Effector CD8-positive, alpha-beta T cell (primary cell): ENCODE measurements around the gene APP.
"Not testable (repeated sequence)": the region's sequence is repeated elsewhere in the genome, so short reads cannot be mapped to it uniquely, and the experiment has no call there.

Source experiments
- DNase-seq: peaks from one replicate; lab custom pipeline; 2025; lab: John Stamatoyannopoulos, UW

Gene APP

DNA sequence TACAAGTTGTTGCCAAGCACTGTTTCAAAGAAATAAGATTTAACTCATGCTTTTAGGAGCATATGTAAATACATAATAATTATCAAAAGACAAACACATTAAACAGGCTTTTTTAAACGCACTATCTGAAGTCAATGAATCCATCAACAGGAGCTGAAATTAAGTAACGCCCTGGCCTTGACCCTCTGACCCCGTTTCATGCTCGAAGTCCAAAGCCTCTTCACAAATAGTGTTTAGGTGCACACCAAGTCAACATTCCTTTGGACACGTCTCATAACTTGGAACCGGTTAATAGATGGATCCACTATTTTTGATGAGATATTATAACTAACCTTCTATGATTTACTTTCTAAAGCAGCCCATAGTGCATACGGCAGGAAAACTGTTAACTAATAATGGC lies 226.5 kb downstream of the APP start:
- DNase-seq = no peak

DNA sequence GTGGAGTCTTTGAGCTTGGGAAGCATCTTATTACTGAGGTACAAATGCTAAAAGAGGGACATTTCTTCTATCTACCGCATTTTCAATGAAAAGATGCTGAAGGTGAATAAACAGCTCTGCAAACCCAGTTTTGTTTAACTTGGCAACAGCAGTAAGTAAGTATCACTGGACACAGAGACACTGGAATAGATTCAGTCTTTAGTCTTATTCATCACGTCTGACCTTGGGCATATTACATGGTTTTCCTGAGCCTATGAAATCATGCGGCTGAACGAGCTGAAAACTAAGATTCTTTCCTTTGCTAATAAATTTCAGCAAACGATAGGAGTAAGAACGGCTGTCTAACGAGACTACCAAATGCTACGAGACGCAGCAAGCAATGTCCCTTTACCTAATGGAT lies 228.4 kb downstream of the APP start:
- no peak for DNase-seq

GRCh38 chr21:25939396-25939761 lies 231.2 kb downstream of the APP start:
- DNase-seq = no peak

DNA sequence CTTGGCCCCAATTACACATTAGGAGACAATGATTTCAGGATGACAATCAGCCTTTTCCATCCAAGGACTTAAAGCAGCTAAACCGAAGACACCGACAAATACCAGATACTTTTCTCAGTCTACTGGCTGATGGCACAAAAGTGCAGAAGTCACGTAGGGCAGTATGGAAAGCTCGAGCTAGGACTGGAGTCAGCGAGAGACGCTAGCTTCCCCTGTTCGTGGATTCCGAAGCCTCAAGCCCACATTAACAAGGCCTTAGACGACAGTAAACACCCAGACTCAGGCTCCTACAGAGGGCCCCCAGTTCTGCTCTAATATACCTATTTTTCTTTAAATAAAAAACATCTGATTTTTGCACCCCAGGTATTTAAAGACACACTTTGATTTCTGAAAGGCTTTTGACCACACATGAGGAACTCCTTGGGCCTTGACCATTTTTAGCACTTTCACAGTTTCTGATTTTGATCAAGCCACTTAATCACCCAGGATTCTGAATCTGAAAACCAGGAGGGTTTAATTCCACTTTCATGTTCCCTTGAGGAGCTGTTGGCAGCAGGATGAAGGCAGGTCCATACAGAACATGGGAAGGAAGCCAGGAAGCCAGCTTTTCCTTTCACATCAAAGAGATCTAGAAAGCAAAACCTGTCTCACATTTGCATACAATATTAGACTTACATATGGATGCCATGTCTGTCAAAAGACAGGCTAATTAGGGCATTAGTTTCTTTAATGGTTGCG lies 231.7 kb downstream of the APP start:
- DNase-seq = no peak

DNA sequence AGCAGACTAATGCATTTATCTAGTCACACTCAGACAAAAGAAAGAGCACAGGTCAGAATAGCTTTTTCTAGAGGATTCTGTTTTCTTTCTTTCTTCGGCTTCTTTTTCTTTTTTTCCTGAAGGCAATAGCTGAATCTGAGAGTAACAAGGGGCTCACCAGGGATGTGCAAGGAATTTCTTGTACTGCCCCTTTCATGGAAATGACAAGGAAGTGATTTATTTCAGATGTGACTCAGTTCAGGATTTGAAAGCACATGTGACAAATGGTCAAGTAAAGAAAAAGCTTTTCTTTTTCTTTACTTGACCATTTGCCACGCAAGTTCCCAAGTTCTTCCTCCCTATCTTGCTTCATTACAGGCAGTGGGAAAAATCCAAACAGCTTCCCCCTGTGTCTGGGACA lies 233.8 kb downstream of the APP start:
- no peak for DNase-seq

GRCh38 chr21:25934771-25935224 lies 235.8 kb downstream of the APP start:
- DNase-seq = no peak

DNA sequence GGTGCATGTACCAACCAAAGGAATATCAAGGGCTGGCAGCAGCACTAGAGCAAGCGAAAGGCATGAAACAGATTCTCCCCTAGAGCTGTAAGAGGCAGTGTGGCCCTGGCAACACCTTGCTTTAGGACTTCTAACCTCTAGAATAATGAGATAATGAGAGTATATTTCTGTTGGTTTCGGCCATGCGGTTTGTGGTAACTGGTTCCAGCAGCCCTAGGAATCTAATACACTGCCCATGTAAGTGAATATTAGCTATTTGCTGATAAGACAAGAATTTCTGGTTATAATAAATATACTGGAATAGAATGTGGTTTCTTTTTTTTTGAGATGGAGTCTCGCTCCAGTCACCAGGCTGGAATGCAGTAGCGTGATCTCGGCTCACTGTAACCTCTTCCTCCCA lies 236.4 kb downstream of the APP start:
- no peak for DNase-seq

DNA sequence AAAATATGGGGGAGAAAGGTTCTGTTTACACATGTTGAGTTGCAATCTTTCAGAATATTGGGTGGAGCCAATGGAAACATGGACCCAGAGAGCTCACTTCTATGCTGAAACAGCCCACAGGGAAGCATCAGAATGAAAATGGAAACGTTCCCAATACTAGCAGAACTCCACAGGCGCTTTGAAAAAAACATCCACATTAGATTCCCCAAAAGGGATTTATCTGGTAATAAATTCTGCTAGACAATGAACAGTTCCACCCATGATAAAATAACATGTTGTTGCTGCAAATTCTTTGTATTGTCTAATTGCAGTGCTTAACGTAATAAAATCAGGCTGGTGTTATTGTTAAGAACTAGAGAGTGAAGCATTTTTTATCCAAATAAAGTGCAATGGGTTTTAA lies 238.8 kb downstream of the APP start:
- DNase-seq = no peak

- no peak for DNase-seq
Observed at GRCh38 chr21:25929856-25930520, 240.6 kb downstream of the APP start.

DNA sequence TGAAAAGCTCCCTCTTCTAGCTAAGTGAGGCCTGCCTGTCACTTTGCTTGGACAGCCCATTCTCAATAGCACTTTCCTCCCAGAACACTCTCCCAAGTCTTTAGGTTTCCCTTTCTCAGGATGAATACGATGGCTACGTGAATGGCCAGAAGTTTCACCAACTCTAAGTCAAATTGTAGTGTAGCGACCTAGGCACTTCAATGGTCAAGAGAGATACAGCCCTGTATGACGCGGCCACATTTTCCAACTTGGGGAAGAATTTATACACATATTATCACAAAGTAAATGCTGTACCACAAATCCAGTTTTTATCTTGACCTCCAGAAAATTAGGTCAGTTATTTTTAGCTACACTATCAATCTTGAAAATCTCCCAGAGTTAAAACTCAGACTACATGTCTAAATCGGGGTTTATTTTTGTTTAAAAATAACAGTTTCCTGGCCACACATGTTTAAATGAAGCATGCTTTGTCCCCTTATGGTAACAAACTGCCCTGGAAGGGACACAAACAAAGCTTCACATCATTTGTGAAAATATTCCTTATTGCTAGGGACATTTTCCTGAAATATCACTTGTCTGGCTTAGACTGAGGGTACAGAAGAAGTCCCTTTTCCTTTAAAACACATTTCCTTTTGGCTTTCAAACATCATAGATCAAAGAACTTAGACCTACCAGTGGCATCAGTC lies 243.2 kb downstream of the APP start:
- no peak for DNase-seq

DNA sequence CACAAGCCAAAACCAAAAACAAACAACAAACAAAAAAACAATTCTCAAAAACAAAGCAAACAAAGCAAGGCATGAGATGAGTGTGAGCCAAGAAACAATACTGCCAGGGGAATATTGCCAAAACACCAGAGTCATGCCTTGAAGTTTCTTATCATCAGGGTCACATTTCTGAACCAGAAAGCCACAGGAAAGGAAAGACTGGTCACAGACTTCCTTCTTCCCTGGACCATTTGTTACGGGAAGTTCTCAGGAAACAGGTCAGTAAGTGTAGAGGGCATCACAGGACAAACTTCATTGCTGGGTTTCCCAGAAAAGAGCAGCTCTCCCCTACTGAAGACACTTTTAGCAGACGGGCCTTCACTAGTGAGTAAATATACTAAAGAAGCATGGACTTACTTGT lies 244.6 kb downstream of the APP start:
- DNase-seq = no peak

DNA sequence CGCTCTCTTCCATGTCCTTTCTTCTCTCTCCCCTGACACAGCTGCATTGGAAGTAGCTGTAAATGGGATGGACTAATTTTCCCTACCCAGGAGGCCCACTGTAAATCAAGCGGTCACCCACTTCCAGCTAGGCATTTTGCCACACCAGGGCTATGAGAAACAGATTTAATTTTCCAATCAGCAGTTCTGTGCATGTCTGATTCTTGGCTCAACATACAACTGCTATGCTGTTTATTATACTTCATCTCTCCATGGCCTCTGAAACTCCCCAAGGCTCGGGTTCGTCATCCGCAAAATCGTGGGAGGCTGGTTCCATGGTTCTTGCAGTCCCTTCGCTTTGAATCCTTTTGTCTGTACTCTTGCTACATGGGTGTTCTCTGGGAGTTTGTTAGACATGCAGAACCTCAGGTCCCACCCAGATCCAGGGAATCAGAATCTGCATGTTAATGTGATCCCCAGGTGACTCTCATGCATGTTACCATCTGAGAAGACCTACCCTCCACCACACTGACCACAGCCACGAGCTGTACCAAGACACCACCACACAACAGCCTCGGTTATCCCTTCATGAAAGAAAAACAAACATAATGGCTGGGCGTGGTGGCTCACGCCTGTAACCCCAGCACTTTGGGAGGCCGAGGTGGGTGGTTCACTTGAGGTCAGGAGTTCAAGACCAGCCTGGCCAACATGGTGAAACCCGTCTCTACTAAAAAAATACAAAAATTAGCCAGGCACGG lies 245.3 kb downstream of the APP start:
- no peak for DNase-seq

DNA sequence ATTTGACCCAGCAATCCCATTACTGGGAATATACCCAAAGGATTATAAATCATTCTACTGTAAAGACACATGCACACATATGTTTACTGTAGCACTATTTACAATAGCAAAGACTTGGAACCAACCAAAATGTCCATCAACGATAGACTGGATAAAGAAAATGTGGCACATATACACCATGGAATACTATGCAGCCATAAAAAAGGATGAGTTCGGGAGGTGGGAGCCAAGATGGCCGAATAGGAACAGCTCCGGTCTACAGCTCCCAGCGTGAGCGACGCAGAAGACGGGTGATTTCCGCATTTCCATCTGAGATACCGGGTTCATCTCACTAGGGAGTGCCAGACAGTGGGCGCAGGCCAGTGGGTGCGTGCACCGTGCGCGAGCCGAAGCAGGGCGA lies 252.4 kb downstream of the APP start:
- not testable (repeated sequence) for DNase-seq

DNA sequence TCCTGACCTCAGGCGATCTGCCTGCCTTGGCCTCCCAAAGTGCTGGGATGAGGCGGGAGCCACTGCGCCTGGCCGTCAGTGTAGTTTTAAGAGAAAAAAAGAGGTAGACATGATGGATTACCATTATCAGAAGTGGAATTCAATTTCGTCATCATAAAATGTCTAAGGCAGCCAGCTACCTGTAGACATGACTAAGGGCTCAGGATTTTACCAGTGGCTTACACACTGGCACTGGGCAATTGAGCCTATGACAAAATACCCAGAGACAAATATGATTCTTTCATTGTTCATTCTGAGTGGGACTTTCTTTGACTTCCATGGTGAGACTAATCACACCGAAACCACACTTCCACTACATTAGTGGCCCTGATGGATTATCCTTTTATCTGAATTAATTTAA lies 254.3 kb downstream of the APP start:
- DNase-seq = no peak

- DNase-seq = no peak
Observed at GRCh38 chr21:25913479-25913878, 257.1 kb downstream of the APP start.

DNA sequence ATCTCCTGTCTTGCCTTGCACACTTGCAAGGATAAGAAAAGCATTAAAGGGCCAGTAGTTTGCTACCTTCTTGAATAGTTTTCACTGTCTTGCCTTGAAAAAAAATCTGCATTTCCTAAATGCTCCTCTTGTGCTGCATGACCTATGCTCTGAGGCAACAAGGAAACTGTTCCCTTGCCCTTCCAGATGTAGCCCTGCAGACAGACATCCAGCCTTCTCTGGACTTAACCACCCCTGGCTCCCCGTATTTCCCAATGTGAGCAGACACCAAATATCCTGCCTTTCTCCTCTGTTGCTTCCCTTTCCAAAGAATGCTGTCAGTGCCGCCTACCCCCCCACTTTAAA lies 258.2 kb downstream of the APP start:
- DNase-seq = no peak

DNA sequence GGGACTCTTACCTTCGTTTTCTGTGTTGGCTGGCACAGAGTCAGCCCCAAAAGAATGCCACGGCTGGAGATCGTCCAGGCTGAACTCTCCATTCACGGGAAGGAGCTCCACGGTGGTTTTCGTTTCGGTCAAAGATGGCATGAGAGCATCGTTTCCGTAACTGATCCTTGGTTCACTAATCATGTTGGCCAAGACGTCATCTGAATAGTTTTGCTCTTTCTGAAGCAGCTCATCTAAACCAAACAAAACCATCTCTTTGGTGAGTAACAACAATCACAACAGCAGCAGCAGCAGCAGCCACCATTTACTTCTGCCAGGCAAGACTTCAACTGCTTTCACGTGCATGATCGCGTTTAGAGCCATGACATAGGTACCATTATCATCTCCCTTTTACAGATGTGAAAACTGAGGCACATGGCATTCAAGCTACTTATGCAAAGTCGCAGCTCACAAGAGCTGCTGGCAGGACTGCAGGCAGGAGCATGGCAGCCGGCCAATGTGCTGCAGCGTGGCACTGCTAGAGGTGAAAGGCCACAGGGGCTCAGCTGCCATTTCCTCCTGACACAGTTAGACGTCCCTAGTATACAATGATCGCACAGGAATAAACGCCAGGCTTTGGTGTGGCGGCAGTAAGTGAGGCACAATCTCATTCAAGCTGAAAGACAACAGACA lies 258.7 kb downstream of the APP start:
- DNase-seq = no peak

DNA sequence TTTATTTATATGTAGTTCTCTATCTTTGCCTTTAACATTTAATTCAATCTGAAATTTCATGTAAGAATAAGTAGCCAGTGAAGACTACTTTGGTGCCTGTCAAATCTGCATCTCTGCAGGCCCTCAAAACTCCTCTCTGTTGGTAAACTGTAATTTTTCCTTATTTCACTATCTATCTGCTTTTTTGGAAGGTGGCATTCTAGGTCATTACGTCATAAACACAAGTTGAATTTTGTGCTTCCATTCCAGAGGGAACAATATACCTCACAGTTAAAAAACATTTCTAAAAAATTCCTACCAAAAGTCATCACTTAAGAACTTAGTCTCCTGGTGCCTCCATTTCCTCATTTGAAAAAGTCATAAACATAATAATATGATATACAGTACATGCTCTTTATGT lies 259.8 kb downstream of the APP start:
- no peak for DNase-seq

DNA sequence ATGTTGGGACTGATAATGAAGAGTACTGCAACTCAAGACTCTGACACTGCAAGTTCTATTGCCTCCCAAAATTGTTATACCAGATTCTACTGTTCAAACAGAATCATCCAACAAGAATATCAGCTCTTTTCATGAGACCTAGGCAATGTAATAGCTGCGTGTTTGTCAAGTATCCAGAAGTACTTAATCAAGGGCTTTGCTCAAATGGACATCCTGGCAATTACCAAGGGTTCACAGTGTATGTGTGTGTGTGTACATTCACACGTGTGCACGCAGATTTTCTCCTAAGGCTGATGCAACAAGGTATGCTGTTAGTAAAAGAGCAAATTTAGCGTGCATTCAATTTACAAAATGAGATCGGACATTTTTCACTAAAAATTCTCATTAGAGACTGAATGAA lies 261.2 kb downstream of the APP start:
- DNase-seq = no peak

DNA sequence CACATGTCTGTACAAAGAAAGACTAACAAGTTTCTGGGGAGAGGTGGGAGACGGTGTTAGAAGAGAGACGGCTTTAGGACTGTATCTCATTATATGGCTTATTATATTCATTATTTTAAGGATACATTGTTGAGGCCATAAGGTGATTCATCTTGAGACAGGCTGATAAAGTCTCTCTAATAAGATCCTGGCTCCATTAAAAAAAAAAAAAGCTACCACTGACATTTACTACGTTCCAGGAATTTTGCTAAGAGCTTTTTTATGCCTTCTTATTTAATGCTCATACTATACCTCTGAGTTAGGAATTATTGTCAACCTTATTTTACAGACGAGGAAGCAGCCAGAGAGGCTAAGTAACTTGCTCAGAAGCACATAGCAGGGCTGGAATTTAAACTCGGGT lies 262.1 kb downstream of the APP start:
- no peak for DNase-seq

- no peak for DNase-seq
Observed at GRCh38 chr21:25907573-25908275, 262.8 kb downstream of the APP start.
